Esophagus squamous epithelium (tissue), 5 donors: ENCODE results near the gene BACE1. TPM values are rescaled to one million over a fixed set of nuclear protein-coding genes. Genes with fewer than 3 reads are reported as not detected.

Experiments
- DNase-seq: peaks from one replicate; lab custom pipeline; 2025; lab: John Stamatoyannopoulos, UW
- H3K27ac ChIP-seq, 4 donors: fragments of 200-600 bp; sonication (generic); one replicate each; pipeline ENCODE4 v1.5.1; 2016 to 2019; ENCODE audit warnings: mild to moderate bottlenecking in 1 of 4
- H3K27me3 ChIP-seq, 4 donors: fragments of 200-600 bp; sonication (generic); 1 replicate in 3 of 4; 2 replicates in 1 of 4; pipeline versions ENCODE4 v1.5.1 to v1.6.0; 2017 to 2021; ENCODE audit warnings: antibody characterized with exemption in 1 of 4
- H3K36me3 ChIP-seq, 3 donors: fragments of 200-600 bp; sonication (generic); one replicate each; pipeline ENCODE4 v1.5.1; 2016 to 2019
- H3K4me1 ChIP-seq, 3 donors: fragments of 200-600 bp; sonication (generic); one replicate each; pipeline ENCODE4 v1.5.1; 2017 to 2019
- H3K4me3 ChIP-seq, 4 donors: fragments of 200-600 bp; sonication (generic); 1 replicate in 3 of 4; 2 replicates in 1 of 4; pipeline ENCODE4 v1.5.1; 2016 to 2019; ENCODE audit warnings: mild to moderate bottlenecking in 2 of 4, moderate library complexity in 1 of 4
- H3K9me3 ChIP-seq, 3 donors: fragments of 200-600 bp; sonication (generic); one replicate each; pipeline ENCODE4 v1.5.1; 2016 to 2019
- CTCF ChIP-seq, 6 experiments: fragments of 450-650 bp in 4 of 6; fragments of 200-600 bp in 2 of 6; sonication (generic) in 2 of 6; IDR thresholded peaks; one replicate each; pipeline ENCODE4 v1.5.1; 2016 to 2019; ENCODE audit warnings: antibody characterized with exemption in 6 of 6, mild to moderate bottlenecking in 4 of 6, moderate library complexity in 4 of 6
- POLR2A ChIP-seq, 4 donors: fragments of 450-650 bp; IDR thresholded peaks; one replicate each; pipeline ENCODE4 v1.6.1; 2017; ENCODE audit warnings: antibody characterized with exemption in 4 of 4, mild to moderate bottlenecking in 4 of 4, moderate library complexity in 3 of 4
- WGBS, 2 donors: methylation state at CpG; one replicate each; pipeline ENCODE4 v1.1.5; 2018; 5-methylcytosine and 5-hydroxymethylcytosine counted together
- intact Hi-C: fragments of 100-400 bp; cut with DNase I; formaldehyde crosslinking; loops from one replicate; pipeline ENCODE4 v1.15.0; 2022
- total RNA-seq, 4 donors: library from RNA; depleted of rRNA; stranded (reverse); fragments of >200 nt; gene quantifications; one replicate each; pipeline ENCODE4 v1.1.0, GENCODE V29; 2016
- donor health status: DM: yes; HTN: yes; CAD: no.

BACE1 gene
- total RNA-seq, 4 donors from 2014 or later, result 7.0 to 16.9 (median 13.9) TPM

DNA sequence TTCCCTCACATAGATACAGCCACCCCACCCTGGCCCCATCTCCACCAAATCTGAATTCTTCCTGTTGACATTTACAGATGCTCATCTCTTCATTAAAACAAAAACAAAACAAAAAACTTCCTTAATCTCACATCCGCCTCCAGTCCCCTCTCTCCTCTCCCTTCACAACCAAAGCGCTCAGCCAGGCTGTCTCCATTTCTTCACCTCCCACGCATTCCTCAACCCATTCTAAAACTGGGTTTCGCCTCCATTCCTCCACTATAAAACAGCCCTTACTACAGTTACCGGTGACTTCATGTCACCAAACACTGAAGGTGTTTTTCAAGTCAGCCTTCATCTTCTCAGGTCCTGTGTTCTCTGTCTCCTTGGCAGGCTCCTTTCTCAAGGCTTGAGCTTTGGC is 15.3 kb downstream of the BACE1 start:
- Histone ChIP-seq H3K27ac (no peak overlapping the region), H3K27me3 (no peaks in the 10 kb centered on the region), H3K4me3 (no peak overlapping the region), H3K4me1 (peaks cover 0 to 11% (median 5%) of the 10 kb centered on the region in 3 donors), H3K9me3 (no peaks in the 10 kb centered on the region), H3K36me3 (peaks cover 0 to 9% (median 0%) of the 10 kb centered on the region in 3 donors)
- no peak for DNase-seq
- TF ChIP-seq CTCF (IDR thresholded peaks at IDR 0.05) (no peak), POLR2A (IDR thresholded peaks at IDR 0.05) (no peak)
- 65 to 80% methylated on average over 5 of the region's 5 CpGs for WGBS, 2 donors
- intact Hi-C loops, result no loop called here

GRCh38 chr11:117300283-117300663 is 15.8 kb downstream of the BACE1 start:
- Histone ChIP-seq H3K9me3 (no peaks in the 10 kb centered on the region), H3K4me1 (peaks cover 0 to 11% (median 5%) of the 10 kb centered on the region in 3 donors), H3K4me3 (peak overlapping the region in 1 of 4 donors; percentile 40), H3K27me3 (no peaks in the 10 kb centered on the region), H3K27ac (no peak overlapping the region), H3K36me3 (peaks cover 0 to 14% (median 0%) of the 10 kb centered on the region in 3 donors)
- no peak for DNase-seq
- 21 to 53% methylated on average over 5 to 12 of the region's 17 CpGs for WGBS, 2 donors
- intact Hi-C loops, result no loop called here
- TF ChIP-seq POLR2A (IDR thresholded peaks at IDR 0.05) (no peak), CTCF (IDR thresholded peaks at IDR 0.05) (no peak)

DNA sequence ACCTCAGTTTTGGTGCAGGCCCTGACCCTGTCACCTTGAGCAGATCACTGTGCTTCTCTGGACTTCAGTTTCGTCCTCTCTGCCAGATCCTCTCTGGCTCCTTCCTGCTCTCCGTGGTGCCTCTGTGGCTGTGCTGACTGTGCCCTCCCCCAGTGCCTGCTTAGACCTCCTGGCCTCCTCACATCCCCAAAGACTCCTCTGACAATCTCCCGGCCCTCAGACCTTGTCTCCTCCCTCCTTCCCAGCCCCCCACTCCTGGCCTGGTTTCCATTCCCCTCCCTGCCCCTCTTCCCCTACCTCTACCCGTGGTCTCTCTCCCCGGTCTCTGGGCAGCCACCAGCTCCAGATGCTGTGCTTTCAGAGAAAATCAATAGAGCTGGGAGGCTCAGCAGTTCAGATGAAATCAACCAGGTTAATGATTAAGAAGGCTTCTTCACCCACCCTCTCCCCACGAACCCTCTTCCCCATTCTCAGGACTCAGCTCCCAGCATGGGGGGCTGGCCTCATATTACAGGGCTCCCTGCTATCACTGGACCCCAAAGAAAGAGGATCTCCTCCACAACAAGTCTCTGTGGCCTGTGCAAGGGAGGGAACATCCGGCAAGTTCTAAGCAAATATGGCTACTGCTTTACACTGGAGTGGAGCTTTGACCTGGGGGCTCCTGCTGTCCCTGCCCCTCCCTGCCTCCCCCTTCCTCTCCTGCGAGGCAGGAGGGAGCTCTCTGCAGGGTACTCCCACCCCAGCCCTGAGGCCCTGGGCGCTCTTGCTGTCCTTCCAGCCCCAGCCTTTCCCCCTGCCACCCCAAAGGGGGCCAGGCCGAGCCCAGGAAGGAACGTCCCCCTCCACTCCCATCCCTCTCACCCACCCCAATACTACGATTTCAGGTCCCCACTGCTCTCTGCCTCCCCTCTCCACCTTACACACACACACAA is 16.4 kb downstream of the BACE1 start:
- Histone ChIP-seq H3K27ac (no peak overlapping the region), H3K36me3 (peaks cover 0 to 21% (median 3%) of the 10 kb centered on the region in 3 donors), H3K4me3 (peak overlapping the region in 1 of 4 donors; percentile 40), H3K9me3 (no peaks in the 10 kb centered on the region), H3K4me1 (peaks cover 0 to 11% (median 5%) of the 10 kb centered on the region in 3 donors), H3K27me3 (no peaks in the 10 kb centered on the region)
- intact Hi-C loops, result no loop called here
- no peak for TF ChIP-seq CTCF (IDR thresholded peaks at IDR 0.05)
- no peak for TF ChIP-seq POLR2A (IDR thresholded peaks at IDR 0.05)
- no peak for DNase-seq
- WGBS, 2 donors, result 55 to 65% methylated on average over 8 to 11 of the region's 12 CpGs

DNA sequence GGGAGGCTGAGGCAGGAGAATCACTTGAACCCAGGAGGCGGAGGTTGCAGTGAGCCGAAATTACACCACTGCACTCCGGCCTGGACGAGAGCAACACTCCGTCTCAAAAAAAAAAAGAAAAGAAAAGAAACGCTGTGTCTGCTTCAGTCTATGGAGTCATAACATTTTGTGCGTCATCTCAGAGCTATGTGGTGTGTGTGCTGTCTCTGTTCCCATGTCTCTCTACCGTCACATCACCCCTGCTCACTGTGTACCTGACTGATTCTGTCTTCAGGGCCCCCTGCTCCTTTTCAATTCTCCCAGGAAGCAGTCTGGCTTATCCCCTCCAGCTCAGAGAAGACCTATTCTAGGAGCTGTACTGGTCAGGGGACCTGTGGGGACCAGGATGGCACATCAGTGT is 17.9 kb downstream of the BACE1 start:
- no peak overlapping the region for H3K27ac ChIP-seq
- H3K36me3 ChIP-seq, result peaks cover 0 to 35% (median 3%) of the 10 kb centered on the region in 3 donors
- H3K4me3 ChIP-seq, result no peak overlapping the region

More for the DNA sequence above, 17.9 kb downstream of the BACE1 start:
- DNase-seq, result no peak
- no peak for TF ChIP-seq POLR2A (IDR thresholded peaks at IDR 0.05)
- no peak for TF ChIP-seq CTCF (IDR thresholded peaks at IDR 0.05)
- Histone ChIP-seq H3K4me1 (peaks cover 0 to 11% (median 5%) of the 10 kb centered on the region in 3 donors), H3K27me3 (no peaks in the 10 kb centered on the region), H3K9me3 (no peaks in the 10 kb centered on the region)
- WGBS, 2 donors, result 91 to 92% methylated on average over 8 of the region's 8 CpGs
- intact Hi-C loops, result no loop called here
